Fibroblast of pulmonary artery (primary cell): ENCODE measurements around the gene MYOCOS.
"Not testable (repeated sequence)": the region's sequence is repeated elsewhere in the genome, so short reads cannot be mapped to it uniquely, and the experiment has no call there.

ENCODE experiments used
- DNase-seq: peaks from one replicate; pipeline ENCODE4 v3.0.0-alpha.2; 2010; ENCODE audit warnings: low read depth
- H3K4me3 ChIP-seq: replicated peaks from 2 replicates; pipeline ENCODE4 v1.5.1; 2011; ENCODE audit warnings: low read depth, mild to moderate bottlenecking, control low read depth, low read length, moderate library complexity
- TF ChIP-seq, protein P1 (sequence below): IDR thresholded peaks from 2 replicates; pipeline ENCODE4 v1.5.1; 2011; ENCODE audit warnings: mild to moderate bottlenecking, control low read depth, low read length, inconsistent platforms; ENCODE audit errors: missing control alignments

The MYOCOS gene

DNA sequence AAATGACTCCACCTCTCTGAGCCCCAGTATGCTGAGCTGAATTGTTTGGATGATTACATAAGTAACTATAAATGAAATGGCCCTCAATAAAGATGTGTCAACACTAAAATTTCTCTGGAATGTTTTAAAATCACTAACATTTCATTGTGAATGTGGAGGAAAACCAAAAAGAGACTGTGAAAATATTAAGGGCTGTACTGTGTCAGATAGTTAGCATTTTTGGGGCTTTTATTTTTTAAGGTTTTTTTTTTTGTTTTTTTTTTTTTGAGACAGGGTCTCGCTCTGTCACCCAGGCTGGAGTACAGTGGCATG is 24.2 kb downstream of the MYOCOS start:
- TF ChIP-seq, protein P1, sequence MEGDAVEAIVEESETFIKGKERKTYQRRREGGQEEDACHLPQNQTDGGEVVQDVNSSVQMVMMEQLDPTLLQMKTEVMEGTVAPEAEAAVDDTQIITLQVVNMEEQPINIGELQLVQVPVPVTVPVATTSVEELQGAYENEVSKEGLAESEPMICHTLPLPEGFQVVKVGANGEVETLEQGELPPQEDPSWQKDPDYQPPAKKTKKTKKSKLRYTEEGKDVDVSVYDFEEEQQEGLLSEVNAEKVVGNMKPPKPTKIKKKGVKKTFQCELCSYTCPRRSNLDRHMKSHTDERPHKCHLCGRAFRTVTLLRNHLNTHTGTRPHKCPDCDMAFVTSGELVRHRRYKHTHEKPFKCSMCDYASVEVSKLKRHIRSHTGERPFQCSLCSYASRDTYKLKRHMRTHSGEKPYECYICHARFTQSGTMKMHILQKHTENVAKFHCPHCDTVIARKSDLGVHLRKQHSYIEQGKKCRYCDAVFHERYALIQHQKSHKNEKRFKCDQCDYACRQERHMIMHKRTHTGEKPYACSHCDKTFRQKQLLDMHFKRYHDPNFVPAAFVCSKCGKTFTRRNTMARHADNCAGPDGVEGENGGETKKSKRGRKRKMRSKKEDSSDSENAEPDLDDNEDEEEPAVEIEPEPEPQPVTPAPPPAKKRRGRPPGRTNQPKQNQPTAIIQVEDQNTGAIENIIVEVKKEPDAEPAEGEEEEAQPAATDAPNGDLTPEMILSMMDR: no peak
- DNase-seq: no peak
- no peak overlapping the region for H3K4me3 ChIP-seq

DNA sequence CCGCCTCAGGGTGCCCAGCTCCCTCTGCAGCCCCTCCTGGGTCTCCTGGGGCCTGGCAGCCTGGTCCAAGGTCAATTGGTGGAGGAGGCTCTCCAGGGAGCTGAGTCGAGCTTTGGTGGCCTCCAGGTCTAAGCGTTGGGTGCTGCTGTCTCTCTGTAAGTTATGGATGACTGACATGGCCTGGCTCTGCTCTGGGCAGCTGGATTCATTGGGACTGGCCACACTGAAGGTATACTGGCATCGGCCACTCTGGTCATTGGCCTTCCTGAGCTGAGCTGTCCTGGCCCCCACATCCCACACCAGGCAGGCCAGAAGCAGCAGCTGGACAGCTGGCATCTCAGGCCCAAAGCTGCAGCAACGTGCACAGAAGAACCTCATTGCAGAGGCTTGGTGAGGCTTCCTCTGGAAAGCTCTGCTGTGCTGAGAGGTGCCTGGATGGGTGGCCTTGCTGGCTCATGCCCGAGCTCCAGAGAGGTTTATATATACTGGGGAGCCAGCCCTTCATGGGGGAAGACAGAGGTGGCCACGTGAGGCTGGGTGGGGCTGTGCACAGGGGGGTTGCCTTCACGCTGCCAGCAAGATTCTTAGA is 30.3 kb downstream of the MYOCOS start, which contains the start of gene MYOC:
TSS of gene MYOC (minus strand) at position 455 of the 589 bp plus-strand sequence. CDS start at position 378, 77 bp downstream.
- no peak within 1 kb of the TSS for H3K4me3 ChIP-seq
- DNase-seq: no peak
- TF ChIP-seq, protein P1: no peak

DNA sequence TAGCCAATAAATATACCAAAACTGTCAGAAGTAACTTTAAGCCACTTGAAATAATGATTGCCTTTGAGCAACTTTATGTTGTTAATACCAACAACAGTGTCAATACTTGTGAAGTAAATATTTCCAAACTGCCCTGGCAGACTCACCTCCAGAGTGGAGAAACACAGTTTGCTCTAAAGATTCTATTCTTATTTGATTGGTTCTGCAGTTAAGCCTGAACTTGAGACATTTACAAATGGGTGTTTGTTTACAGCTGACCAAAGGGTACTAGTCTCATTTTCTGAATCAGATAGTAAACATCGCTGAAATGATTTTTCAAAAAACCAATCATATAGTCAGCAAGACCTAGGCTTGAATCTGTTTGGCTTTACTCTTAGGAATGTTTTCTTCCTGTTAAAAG is 31.8 kb downstream of the MYOCOS start:
- no peak overlapping the region for H3K4me3 ChIP-seq
- no peak for DNase-seq
- TF ChIP-seq, protein P1: no peak

DNA sequence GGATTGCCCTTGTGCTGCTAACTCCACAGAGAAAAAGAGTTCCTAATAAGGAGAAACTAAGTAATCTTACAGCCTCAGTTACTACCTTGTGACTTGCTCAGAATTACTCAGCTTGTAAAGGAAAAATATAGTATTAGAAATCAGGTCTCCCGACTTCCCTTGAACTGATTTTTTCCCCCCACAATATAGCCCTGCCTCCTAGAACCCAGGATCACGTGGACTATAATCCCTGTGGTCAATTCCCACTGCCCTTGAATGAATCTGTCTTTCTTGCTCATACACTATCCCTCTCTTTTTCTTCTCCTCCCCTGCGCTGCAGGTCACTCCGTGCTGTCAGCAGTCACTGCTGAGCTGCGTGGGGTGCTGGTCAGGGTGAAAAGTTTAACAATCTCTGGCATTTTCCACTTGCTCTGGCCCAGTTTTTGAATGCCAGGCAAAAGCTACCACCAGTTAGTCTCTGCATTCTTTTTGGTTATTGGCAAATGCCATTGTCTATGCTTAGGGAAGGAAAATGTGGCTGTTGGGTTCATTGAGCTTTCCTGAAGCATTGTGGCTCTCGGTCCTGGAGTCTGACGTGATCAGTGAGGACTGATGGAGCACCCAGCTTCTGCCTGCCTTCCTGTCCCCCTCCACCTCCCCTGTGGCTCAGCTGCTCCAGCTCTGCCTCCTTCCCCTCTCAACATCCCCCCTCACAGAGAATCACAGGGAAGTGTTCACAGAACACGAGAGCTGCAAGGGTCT is 32.3 kb downstream of the MYOCOS start:
- TF ChIP-seq, protein P1: no peak
- H3K4me3 ChIP-seq: peak overlapping the region; percentile 44
- peak; percentile 52 for DNase-seq

DNA sequence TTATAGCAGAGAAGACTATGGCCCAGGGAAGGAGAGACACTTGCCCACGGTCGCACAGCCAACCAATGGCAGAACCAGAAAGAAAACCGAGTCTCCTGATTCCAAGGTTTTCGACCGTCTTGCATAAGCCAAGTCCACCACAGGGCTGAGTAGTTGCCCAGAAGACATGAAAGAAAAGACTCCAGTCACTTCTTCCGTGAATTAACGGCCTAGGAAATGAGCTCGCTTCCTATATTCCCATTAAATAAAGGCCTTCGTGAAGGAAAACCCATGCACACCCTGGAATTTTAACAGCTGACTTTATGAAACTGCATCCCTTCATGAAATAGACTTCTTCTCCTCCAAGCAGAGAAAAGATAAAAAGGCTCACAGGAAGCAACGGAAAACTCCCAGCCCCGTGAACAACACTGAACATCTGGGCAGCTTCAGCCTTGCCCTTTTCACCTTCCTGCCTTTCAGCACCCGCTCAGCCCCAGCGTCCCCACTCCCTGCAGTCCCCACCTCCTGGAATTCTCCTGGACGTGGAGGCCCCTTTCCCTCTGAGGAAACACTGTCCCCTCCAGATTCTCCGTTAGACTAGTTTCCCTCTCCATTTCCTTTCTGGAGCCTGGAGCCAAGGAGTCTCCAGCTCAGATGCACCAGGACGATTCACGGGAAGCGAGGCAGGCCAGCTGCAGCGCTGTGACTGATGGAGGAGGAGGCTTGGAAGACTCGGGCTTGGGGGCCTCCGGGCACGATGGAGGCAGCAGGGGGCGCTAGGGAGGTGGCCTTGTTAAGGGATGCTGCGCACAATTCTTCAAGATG is 33.1 kb downstream of the MYOCOS start:
- TF ChIP-seq, protein P1: peak; percentile 84
- peak; percentile 93 for DNase-seq
- H3K4me3 ChIP-seq: peak overlapping the region; percentile 44

DNA sequence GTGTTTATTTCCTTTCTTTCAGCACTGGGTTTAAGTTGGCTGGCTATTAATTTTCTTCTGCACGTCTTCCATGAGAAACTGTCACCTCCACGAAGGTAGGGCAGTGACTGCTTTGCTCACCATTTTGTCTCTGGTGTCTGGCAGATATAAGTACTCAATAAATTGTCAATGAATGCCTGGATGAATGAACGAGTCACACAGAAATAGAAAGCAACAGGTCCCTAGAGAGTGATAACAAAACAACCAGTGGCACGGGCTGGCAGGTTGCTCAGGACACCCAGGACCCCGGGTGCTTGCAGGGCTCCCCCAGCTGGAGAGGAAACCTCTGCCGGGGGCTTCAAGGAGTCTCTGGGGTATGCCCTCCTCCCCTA is 33.7 kb downstream of the MYOCOS start:
- TF ChIP-seq, protein P1: no peak
- peak overlapping the region; percentile 44 for H3K4me3 ChIP-seq
- DNase-seq: no peak

DNA sequence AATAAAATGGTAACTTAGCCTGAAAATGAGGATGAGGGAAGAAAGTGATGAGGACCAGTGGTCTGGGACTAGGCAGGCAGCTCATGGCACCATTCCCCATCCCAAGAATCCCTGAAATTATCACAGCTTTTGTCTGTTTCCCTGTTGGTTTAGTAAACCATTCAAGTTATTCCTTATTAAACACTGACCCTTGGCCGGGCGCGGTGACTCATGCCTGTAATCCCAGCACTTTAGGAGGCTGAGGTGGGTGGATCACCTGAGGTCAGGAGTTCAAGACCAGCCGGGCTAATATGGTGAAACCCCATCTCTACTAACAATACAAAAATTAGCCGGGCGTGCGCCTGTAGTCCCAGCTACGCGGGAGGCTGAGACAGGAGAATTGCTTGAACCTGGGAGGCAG is 34.2 kb downstream of the MYOCOS start:
- H3K4me3 ChIP-seq, DNase-seq: not testable (repeated sequence)
